Stimulated activated CD8-positive, alpha-beta memory T cell treated with anti-CD3 and anti-CD28 coated beads, Interleukin-4, amount 100 ng/mL, for 1 hour (primary cell): ENCODE measurements around the gene OR6C74.

ENCODE experiments used
- DNase-seq, 2 donors: peaks; one replicate each; pipeline ENCODE4 v3.0.0-alpha.2; 2020; ENCODE audit warnings: low read depth in 2 of 2, low spot score in 1 of 2

The OR6C74 gene

DNA sequence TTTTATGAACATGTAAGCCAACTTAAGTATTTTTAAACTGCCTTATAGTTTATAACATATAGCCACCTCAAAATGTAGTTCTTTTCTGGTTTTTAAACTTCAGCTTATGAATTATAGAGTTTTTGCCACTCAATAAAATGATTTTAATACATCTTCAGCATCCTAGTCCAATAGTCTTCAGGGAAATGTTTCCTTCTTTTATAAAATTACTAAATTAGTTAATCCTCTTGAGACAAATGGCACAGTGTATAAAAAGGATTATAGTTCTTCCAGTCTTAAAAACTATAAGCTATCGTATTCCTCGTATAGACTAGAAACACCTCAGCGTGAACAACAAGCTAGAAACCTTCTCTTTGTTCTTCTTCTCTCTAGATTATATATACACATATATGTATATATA lies at the start of gene OR6C74:
Gene OR6C74 (plus strand): TSS at position 301 of the 400 bp plus-strand sequence. CDS start 2,679 bp downstream, outside the sequence.
- DNase-seq = no peak

DNA sequence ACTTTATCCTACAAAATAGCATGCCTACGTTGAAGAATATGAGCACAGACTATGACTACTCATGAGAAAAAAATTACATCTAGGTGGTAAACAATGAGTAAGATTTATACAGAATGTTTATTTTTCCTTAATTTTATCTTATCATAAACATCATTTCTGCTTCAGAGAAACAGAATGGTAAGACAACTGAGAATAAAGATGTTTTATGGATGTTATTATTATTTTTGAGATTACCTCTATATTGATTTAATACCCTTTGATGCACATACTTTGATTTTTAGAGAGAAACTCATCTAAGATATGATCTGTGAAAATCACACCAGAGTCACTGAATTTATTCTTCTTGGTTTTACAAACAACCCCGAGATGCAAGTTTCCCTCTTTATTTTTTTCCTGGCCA lies 23.7 kb upstream of the OR6C74 start, which contains the start of gene OR10A7:
Gene OR10A7 (plus strand): TSS at position 301 of the 400 bp plus-strand sequence. CDS start 0 bp downstream, at position 301.
- DNase-seq = no peak

DNA sequence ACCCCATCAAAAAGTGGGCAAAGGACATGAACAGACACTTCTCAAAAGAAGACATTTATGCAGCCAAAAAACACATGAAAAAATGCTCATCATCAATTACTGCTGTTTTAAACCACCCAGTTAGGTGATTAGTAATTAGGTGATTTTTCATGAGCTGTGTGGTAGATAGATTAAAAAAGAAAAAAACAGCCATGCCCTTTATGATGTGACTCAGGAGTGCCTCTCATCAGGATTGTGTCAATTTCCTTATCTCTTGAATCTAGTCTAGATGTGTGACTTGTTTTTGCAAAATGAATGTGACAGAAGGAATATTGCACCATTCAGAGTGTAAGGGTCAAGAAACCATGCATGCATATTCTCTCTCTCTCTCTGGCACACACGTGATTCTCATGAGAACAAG lies 17.9 kb upstream of the OR6C74 start:
- DNase-seq = no peak

DNA sequence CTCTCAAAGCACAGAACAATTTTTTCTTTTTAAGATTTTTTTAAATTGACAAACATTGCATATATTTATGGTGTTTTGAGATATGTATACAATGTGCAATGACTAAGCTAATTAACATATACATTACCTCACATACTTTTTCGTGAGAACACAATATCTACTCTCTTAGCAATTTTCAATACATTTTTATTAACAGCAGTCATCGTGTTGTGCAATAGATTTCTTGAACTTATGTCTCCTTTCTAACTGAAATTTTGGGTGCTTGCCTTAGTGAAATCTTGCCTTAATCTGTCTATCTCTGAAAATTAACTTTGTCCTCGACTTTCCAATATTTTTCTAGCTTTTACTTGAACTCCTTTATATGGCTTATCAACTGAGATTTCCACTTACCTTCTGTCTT lies 16.8 kb upstream of the OR6C74 start:
- DNase-seq = no peak

DNA sequence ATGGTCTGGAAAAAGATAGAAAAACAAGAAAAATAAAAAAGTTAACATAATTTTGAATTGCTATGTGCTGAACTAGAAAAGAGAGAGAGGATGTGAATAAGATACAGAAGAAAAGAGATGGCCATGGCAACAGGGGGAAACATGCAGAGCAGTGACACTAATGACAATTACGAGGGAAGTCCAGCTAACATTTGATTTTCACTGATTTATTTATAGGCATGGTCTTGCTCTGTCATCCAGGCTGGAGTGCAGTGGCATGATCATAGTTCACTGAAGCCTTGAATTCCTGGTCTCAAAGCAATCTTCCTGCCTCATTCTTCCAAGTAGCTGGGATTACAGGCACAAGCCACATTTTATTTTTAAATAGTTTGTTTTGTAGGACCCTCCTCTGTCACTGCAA lies 1.8 kb downstream of the OR6C74 start:
- no peak for DNase-seq

DNA sequence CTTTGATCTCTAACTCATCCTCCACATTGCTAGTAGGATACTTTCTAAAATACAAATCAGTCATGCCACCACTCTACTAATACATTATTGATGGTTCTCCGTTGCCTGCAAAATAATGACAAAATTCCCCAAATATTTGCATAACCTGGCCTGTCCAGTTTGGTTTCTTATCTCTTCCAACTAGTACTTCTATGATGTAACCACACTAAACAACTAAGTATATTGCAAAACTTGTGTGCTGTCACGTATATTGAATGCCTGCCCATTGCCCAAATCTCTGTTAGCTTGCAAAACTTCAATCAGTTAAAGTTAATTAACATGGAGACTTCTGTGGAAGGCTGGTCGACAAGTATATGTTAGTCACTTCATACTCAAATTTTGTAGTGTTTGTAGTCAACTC lies 6.5 kb downstream of the OR6C74 start:
- no peak for DNase-seq

DNA sequence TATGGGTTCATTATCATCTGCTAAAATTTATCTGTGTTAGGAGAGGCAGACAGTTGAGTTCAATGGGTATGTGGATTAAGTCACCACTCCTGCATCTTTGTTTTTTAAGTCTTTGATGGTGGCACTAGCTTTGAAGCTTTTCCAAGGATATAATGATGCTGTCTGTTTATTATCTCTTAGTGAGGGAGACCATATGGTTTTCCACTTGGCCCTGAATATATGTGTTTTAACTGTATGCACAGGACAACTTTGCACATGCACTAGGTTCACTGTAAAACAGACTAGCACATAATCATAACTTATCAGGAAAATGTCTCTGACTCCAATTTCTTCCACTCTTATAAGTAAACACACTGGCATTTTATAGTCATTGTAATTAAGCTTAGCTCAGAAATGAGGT lies 8.9 kb downstream of the OR6C74 start:
- DNase-seq = no peak

DNA sequence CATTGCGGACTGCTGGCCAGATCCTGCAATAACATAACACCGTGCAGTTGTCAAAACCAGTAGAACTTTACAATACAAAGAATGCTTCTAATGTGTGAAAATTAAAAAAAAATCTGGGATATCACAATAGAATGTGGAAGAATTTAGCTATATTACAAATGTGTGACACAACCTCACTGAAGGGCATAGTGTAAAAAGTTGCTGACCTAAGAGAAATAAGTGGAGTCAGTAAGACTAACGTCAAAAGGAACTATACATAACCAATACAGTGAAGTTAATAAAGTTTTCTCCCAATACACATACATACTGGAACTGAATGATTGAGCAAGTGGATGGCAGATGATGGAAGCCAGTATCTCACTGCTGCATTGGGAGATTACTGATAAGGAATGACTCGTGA lies 12.4 kb downstream of the OR6C74 start:
- DNase-seq = no peak

DNA sequence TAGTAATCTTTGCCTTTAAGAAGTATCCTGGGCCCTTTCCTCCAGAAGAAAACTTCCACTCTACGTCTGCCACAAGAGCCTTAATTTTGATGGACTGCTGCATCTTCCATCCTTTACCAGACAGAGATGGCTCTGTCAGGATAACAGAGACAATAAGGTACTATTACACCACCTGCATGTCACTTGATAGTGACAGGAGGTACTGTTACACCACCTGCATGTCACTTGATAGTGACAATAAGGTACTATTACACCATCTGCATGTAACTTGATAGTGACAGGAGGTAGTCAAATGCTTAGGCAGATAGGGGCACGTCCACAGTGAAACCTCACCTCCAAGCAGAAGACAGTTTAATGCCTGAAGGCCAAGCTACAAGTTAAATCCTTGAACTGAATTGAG lies 13.9 kb downstream of the OR6C74 start:
- DNase-seq = no peak

DNA sequence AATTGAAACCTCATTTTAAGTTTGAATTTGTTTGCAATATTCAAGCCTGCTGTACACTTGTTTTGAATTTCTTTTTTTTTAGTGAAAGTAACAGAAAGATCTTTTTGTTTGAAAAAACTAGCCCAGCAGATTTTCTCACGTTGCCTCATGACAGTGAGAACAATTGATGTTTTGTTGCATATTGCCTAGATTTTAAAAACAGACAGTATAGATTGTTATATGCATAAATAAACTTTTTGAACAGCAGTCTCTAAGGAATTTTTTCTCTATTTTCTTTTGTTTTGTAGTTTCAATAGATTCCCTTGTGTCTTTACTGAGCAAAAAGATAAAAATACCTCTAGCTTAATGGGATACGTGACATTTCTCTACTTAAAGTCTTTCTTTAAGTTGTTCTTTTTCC lies 36.6 kb downstream of the OR6C74 start:
- no peak for DNase-seq

DNA sequence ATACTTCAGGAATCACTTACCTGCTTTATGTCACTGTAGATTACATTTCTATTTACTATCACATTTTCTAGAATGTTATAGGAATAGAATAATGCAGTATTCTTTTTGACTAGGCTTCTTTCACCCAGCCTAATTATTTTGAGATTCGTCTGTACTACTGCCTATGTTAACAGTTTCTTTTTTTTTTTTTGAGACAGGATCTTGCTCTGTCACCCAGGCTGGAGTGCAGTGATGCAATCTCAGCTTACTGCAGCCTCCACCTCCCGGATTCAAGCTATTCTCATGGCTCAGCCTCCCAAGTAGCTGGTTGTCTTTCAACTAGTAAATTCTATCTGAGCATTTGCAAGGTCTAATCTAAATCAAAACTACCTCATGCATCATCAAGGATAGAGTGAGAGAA lies 45.6 kb downstream of the OR6C74 start:
- no peak for DNase-seq
